B cell (primary cell): Measurements from ENCODE around the gene PGP. TPM values are rescaled to one million over a fixed set of nuclear protein-coding genes. Genes with fewer than 3 reads are reported as not detected.

ENCODE experiments used
- ATAC-seq: fragments of 200-7000 bp; cut with Tn5 transposase; one replicate; pipeline ENCODE4 v1.10.0; 2021; ENCODE audit warnings: low read depth, mild to moderate bottlenecking, moderate number of reproducible peaks, moderate library complexity
- CTCF ChIA-PET: fragments of 350-600 bp; sonication (Branson Sonifier 250); formaldehyde crosslinking; loops from one replicate; lab custom pipeline; 2021; ENCODE audit warnings: antibody characterized with exemption, inconsistent platforms; lab: Charles Lee
- POLR2A ChIA-PET: fragments of 350-600 bp; sonication (Branson Sonifier 250); formaldehyde crosslinking; loops from one replicate; lab custom pipeline; 2021; ENCODE audit warnings: antibody characterized with exemption; lab: Charles Lee
- DNase-seq: peaks from one replicate; pipeline ENCODE4 v3.0.0; 2013
- H2AFZ ChIP-seq: 2 replicates; pipeline ENCODE4 v1.6.1; 2012; ENCODE audit warnings: mild to moderate bottlenecking, low read depth, low read length; ENCODE audit not compliant: insufficient read depth, poor library complexity, severe bottlenecking
- H3K27ac ChIP-seq, 2 donors: 1 replicate in 1 of 2; 2 replicates in 1 of 2; pipeline ENCODE4 v1.5.1; 2012 to 2013; ENCODE audit warnings: low read length in 2 of 2, mild to moderate bottlenecking in 2 of 2, moderate library complexity in 1 of 2
- H3K27me3 ChIP-seq, 4 experiments: fragments of 200-600 bp in 1 of 4; sonication (generic) in 1 of 4; replicated peaks in 1 of 4; 1 replicate in 2 of 4; 2 replicates in 2 of 4; pipeline versions ENCODE4 v1.6.1 to v1.7.0; 2013 to 2016; ENCODE audit warnings: low read length in 3 of 4, mild to moderate bottlenecking in 2 of 4, mixed read lengths in 1 of 4, moderate library complexity in 1 of 4; ENCODE audit not compliant: insufficient read depth in 4 of 4, control insufficient read depth in 3 of 4; ENCODE audit errors: control extremely low read depth in 1 of 4
- H3K36me3 ChIP-seq, 2 experiments: replicated peaks in 1 of 2; 1 replicate in 1 of 2; 2 replicates in 1 of 2; pipeline versions ENCODE4 v1.6.1 to v1.7.1; 2013; ENCODE audit warnings: low read length in 1 of 2; ENCODE audit not compliant: insufficient read depth in 2 of 2, control insufficient read depth in 1 of 2; ENCODE audit errors: control extremely low read depth in 1 of 2, extremely low read depth in 1 of 2
- H3K4me1 ChIP-seq, 2 donors: fragments of 200-600 bp in 1 of 2; sonication (generic) in 1 of 2; 1 replicate in 1 of 2; 2 replicates in 1 of 2; pipeline versions ENCODE4 v1.5.1 to v1.6.1; 2013 to 2017; ENCODE audit warnings: low read length in 2 of 2; ENCODE audit not compliant: control insufficient read depth in 2 of 2, insufficient read depth in 2 of 2
- H3K4me2 ChIP-seq: replicated peaks from 2 replicates; pipeline ENCODE3; 2012; ENCODE audit warnings: mild to moderate bottlenecking, low read depth, low read length; ENCODE audit not compliant: poor library complexity, severe bottlenecking
- H3K4me3 ChIP-seq, 5 experiments: fragments of 200-600 bp in 1 of 5; sonication (generic) in 1 of 5; 1 replicate in 3 of 5; 2 replicates in 2 of 5; pipeline versions ENCODE4 v1.5.1 to v1.7.0; 2011 to 2016; ENCODE audit warnings: low read length in 4 of 5, mild to moderate bottlenecking in 4 of 5, low read depth in 2 of 5, control low read depth in 1 of 5, moderate library complexity in 1 of 5; ENCODE audit not compliant: insufficient read depth in 1 of 5; ENCODE audit errors: control extremely low read depth in 1 of 5, extremely low read depth in 1 of 5
- H3K79me2 ChIP-seq: fragments of 200-600 bp; sonication (generic); one replicate; pipeline ENCODE4 v1.6.0; 2016; ENCODE audit warnings: low read length; ENCODE audit not compliant: control insufficient read depth, insufficient read depth
- H3K9ac ChIP-seq: fragments of 200-600 bp; sonication (generic); 2 replicates; pipeline ENCODE4 v1.6.1; 2017; ENCODE audit warnings: mild to moderate bottlenecking, low read length, moderate library complexity
- H3K9me3 ChIP-seq, 3 donors: one replicate each; pipeline versions ENCODE4 v1.6.1 to v1.7.1; 2013; ENCODE audit warnings: low read length in 2 of 3; ENCODE audit not compliant: control insufficient read depth in 2 of 3, insufficient read depth in 1 of 3; ENCODE audit errors: control extremely low read depth in 1 of 3
- H4K20me1 ChIP-seq: 2 replicates; pipeline ENCODE4 v1.6.0; 2012; ENCODE audit warnings: mild to moderate bottlenecking, low read length; ENCODE audit not compliant: insufficient read depth, control insufficient read depth, poor library complexity, severe bottlenecking
- H3K27ac Mint-ChIP-seq: one replicate; pipeline ENCODE4 v1.8.0; 2021; ENCODE audit warnings: mixed read lengths
- H3K27me3 Mint-ChIP-seq: one replicate; pipeline ENCODE4 v1.8.0; 2021; ENCODE audit warnings: mixed read lengths
- H3K4me1 Mint-ChIP-seq: one replicate; pipeline ENCODE4 v1.8.0; 2021; ENCODE audit warnings: mixed read lengths
- H3K4me3 Mint-ChIP-seq: one replicate; pipeline ENCODE4 v1.8.0; 2021; ENCODE audit warnings: mixed read lengths
- H3K9me3 Mint-ChIP-seq: one replicate; pipeline ENCODE4 v1.8.0; 2022; ENCODE audit warnings: mixed read lengths; ENCODE audit not compliant: insufficient read depth
- EZH2 ChIP-seq: IDR thresholded peaks from 2 replicates; pipeline ENCODE4 v1.6.1; 2012; ENCODE audit warnings: borderline replicate concordance, low read depth, mild to moderate bottlenecking, moderate library complexity, low read length; ENCODE audit not compliant: insufficient read depth, poor library complexity, severe bottlenecking
- WGBS: methylation state at CpG from one replicate; pipeline ENCODE4 v1.1.5; 2013; ENCODE audit warnings: missing lambda C conversion rate; ENCODE audit not compliant: insufficient coverage; 5-methylcytosine and 5-hydroxymethylcytosine counted together
- intact Hi-C: fragments of 100-400 bp; cut with micrococcal nuclease; formaldehyde crosslinking; loops from one replicate; pipeline ENCODE4 v1.10.0; 2022
- polyA plus RNA-seq: library from polyadenylated mRNA; depleted of rRNA; stranded (reverse); fragments of >200 nt; gene quantifications from 2 replicates; pipeline ENCODE4 v1.2.3, GENCODE V29; 2012
- total RNA-seq, 2 donors: library from RNA; stranded (reverse); fragments of 120-200 nt in 1 of 2; gene quantifications; 1 replicate in 1 of 2; 2 replicates in 1 of 2; pipeline versions ENCODE4 v1.2.3 to v1.2.4, GENCODE V29; 2013 to 2022
- TF ChIP-seq, protein P1 (sequence below): fragments of 200-600 bp; IDR thresholded peaks from one replicate; pipeline ENCODE4 v1.8.0; 2022; ENCODE audit warnings: antibody characterized with exemption, mild to moderate bottlenecking

PGP gene
- total and polyA plus RNA-seq, 2 donors (not counting 1 experiment from before 2014, with no cell fraction given) = 15.4 to 16.5 TPM

DNA sequence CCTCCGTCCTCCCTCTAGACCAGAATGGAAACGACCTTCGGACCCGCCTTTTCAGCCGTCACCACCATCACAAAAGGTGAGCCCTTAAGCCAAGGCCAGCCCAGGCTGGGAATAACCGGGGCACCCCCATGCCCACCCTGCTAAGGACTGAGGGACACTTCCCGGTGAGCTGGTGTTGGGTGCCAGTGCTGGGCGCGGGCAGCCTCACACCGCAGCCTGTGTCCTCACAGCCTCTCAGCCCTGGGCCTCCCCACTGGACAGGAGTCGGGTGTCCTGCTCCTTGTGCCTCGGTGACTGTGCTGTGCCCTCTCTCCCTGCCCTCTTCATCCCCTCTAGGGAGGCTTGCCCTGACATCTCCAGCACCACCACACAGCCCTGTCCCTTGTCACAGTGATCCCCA, 48.8 kb downstream of the PGP start:
- no peak overlapping the region for H3K9ac ChIP-seq
- POLR2A ChIA-PET = no interaction called here
- no peak overlapping the region for H3K27ac Mint-ChIP-seq

DNA sequence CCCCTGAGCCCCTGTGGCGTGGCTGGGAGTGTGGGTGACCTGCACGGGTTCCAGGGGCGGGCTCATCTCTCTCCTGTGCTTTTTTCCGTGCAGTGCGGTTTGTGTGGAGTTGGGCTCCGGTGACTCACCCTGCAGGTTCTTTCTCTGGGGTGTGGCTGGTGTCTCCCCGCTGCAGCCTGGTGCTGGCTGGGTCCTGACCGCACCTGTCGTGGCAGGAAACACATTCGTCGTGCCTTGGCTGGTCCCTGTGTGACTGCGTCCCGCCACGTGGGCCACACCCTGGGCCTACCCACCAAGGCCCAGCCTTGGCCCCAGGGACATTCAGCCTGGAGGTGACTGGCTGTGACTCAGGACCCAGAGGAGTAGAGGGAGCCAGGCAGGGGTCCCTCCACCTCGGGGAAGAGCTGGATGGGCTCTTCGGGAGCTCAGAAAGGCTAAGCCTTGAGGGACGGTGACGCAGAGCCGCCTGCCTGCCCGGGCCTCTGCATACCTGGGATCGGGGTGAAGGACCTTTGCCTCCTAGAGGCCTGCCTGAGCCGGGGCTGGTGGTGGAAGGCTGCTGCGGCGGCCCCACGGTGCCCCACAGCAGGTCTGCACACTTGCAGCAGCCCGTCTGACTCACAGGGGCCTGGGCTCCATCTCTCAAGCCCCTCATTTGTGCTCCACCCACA, 51.3 kb downstream of the PGP start:
- no peak for DNase-seq
- H3K79me2 ChIP-seq = peaks cover 82% of the 10 kb centered on the region
- H3K27ac ChIP-seq = no peak overlapping the region
- H3K4me3 Mint-ChIP-seq = no peak overlapping the region
- POLR2A ChIA-PET = interaction anchor here (0.6 kb wide), 1 partner anchor 167 kb away, joined by 5 read pairs; no protein-coding TSS in a partner anchor
- intact Hi-C loops = no loop called here
- H3K27me3 ChIP-seq = no peaks in the 10 kb centered on the region
- TF ChIP-seq, protein P1, sequence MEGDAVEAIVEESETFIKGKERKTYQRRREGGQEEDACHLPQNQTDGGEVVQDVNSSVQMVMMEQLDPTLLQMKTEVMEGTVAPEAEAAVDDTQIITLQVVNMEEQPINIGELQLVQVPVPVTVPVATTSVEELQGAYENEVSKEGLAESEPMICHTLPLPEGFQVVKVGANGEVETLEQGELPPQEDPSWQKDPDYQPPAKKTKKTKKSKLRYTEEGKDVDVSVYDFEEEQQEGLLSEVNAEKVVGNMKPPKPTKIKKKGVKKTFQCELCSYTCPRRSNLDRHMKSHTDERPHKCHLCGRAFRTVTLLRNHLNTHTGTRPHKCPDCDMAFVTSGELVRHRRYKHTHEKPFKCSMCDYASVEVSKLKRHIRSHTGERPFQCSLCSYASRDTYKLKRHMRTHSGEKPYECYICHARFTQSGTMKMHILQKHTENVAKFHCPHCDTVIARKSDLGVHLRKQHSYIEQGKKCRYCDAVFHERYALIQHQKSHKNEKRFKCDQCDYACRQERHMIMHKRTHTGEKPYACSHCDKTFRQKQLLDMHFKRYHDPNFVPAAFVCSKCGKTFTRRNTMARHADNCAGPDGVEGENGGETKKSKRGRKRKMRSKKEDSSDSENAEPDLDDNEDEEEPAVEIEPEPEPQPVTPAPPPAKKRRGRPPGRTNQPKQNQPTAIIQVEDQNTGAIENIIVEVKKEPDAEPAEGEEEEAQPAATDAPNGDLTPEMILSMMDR = no peak
- TF ChIP-seq EZH2 = no peak
- no peak overlapping the region for H3K4me2 ChIP-seq
- H3K27ac Mint-ChIP-seq = no peak overlapping the region
- H3K4me1 Mint-ChIP-seq = peaks cover 11% of the 10 kb centered on the region
- no peak overlapping the region for H3K4me3 ChIP-seq
- 99% methylated on average over 23 of the region's 26 CpGs for WGBS
- H2AFZ ChIP-seq = no peak overlapping the region
- peaks cover 0 to 23% of the 10 kb centered on the region in 2 donors for H3K4me1 ChIP-seq
- peaks cover 64% of the 10 kb centered on the region for H4K20me1 ChIP-seq
- H3K9ac ChIP-seq = no peak overlapping the region
- ATAC-seq = no peak
- CTCF ChIA-PET = no interaction called here
- H3K36me3 ChIP-seq = peaks cover 0 to 18% of the 10 kb centered on the region in 2 experiments
- H3K9me3 ChIP-seq = peaks cover 0 to 14% (median 0%) of the 10 kb centered on the region in 3 donors
- no peaks in the 10 kb centered on the region for H3K9me3 Mint-ChIP-seq
- no peaks in the 10 kb centered on the region for H3K27me3 Mint-ChIP-seq

More for the DNA sequence above, 48.8 kb downstream of the PGP start:
- H3K4me2 ChIP-seq = no peak overlapping the region
- H3K4me1 ChIP-seq = peaks cover 0 to 4% of the 10 kb centered on the region in 2 donors
- H3K4me3 ChIP-seq = no peak overlapping the region
- no peak overlapping the region for H2AFZ ChIP-seq
- H3K27ac ChIP-seq = no peak overlapping the region
- WGBS = 98% methylated on average over 12 of the region's 12 CpGs
- Mint-ChIP-seq H3K4me3 (no peak overlapping the region), H3K9me3 (no peaks in the 10 kb centered on the region), H3K27me3 (no peaks in the 10 kb centered on the region), H3K4me1 (peaks cover 2% of the 10 kb centered on the region)
- peaks cover 41% of the 10 kb centered on the region for H4K20me1 ChIP-seq
- no peak for ATAC-seq
- peaks cover 0 to 26% of the 10 kb centered on the region in 2 experiments for H3K36me3 ChIP-seq
- no peaks in the 10 kb centered on the region for H3K27me3 ChIP-seq
- DNase-seq = no peak
- CTCF ChIA-PET = no interaction called here
- H3K79me2 ChIP-seq = peaks cover 66% of the 10 kb centered on the region
- no peak for TF ChIP-seq EZH2
- TF ChIP-seq, protein P1 = no peak
- peaks cover 0 to 14% (median 0%) of the 10 kb centered on the region in 3 donors for H3K9me3 ChIP-seq
- intact Hi-C loops = no loop called here
